GM21786 (cell line): Measurements from ENCODE around the gene GADD45G.

ENCODE experiments used
- ATAC-seq: cut with Tn5 transposase; IDR thresholded peaks from one replicate; pipeline ENCODE4 v1.9.1; 2021; ENCODE audit not compliant: unreplicated experiment

Gene GADD45G, protein sequence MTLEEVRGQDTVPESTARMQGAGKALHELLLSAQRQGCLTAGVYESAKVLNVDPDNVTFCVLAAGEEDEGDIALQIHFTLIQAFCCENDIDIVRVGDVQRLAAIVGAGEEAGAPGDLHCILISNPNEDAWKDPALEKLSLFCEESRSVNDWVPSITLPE

GRCh38 chr9:89604729-89605464 is at the start of gene GADD45G:
GADD45G (plus strand) TSS chr9:89605012; CDS start chr9:89605122, 110 bp downstream.
- peak; percentile 36 for ATAC-seq

DNA sequence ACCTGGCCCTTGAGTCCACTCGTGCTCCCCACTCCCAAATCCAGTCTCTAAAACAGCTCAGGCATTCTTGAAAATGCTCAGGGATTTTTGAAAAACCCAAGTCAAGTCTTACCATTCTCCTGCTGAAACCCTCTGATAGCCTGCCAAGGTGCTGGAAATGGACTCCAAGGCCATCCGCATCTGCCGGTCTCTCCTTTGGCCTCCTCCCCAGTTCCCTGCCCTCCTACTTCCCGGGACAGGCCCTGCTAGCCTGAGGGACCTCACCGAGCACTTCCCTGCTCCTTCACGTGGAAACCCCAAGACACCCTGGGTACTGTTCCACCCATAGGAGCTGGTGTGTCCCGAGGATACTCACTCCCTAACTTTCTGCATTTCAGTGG is 49.8 kb upstream of the GADD45G start:
- no peak for ATAC-seq

DNA sequence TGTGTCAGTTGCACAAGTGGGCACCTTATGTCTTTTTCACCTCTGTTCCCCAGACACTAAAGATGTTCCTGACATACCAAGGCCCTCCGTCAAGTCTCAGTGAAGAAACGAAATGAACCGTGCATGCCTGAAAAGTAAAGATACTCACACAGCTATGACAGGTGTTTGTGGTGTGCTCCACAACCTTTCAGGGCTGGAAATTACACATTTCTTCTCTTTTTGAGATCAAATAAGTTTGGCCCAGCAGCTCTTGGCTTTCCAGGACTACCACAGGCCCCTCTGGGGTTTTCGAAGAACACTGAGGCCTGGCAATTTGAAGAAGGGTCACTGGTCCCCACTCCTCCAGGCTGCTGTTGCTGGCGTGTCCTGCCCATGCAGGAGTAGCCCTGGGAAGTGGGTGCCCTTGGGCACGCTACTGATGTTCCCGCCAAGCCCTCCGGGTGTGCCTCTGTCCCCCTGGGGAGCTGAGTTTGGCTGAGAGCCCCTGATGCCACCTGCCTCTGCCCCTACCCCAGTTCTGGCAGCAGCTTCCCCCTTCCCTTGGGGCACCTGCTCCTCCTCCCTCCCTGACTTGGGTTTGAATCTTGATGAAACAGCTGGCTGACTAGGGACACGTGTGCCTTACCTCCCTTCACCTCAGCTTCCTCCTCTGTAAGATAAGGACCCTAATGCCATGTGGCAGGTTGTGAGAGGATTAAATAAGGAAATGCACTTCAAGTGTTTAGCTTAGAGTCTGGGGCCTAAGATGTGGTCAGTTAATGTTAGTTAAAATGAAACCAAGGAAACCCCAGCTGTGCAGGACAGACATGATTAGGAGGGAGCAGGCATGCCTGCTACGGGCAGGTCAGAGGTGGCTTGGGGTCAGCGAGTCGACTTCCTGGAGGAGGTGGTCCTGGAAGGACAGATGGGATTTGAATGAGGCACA is 49.1 kb upstream of the GADD45G start:
- ATAC-seq, result peak; percentile 73

DNA sequence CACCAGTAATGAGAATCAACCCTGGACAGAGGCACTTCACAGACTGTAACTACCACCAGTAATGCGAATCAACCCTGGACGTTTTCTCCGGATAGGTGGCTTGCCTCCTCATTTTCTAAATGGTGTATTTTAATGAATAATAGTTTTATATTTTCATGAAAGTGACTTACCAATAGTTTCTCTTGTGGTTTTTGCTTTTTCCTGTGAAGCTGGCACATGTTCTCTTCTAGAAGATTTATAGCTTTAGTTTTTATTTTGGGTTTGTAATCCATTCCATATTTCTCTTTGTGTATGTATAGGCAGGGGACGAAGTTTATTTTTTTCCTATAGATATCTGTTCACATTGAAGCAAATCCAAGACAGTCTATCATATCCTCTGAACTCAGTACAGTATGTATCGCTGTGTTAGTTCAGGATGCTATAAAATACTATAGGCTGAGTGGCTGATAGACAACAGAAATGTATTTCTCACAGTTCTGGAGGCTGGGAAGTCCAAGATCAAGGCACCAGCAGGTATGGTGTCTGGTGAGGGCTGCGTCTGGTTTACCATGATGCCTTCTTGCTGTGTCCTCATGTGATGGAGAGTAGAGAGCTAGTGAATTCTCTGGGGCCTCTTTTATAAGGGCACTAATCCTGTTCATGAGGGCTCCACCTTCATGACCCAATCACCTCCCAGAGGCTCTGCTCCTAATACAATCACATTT is 46.5 kb upstream of the GADD45G start:
- no peak for ATAC-seq

DNA sequence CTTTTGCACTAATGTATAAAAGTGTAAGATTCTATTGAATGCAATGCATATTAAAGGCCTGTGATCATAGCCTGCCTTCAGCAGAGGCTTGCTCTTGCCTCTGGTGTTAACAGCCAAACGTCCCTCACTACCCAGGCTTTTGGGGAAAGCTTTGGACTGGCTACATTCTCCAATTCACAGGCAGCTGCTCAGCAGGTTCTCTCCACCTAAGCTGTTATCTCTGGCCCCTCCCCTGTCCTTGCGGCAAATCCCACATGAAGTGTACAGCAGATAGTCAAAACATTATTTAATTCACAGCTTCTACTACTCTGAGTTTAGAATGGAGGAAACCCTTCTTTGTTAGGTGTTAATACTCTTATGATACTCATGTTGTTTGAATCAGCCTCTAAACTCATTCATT is 45.9 kb upstream of the GADD45G start:
- ATAC-seq, result no peak

- peak; percentile 59 for ATAC-seq
Measured at GRCh38 chr9:89562186-89562814, 42.5 kb upstream of the GADD45G start.

GRCh38 chr9:89563571-89564345 is 41.1 kb upstream of the GADD45G start:
- ATAC-seq, result no peak

- peak; percentile 75 for ATAC-seq
Measured at GRCh38 chr9:89564346-89564878, 40.4 kb upstream of the GADD45G start.

- no peak for ATAC-seq
Measured at GRCh38 chr9:89567649-89568048, 37.2 kb upstream of the GADD45G start.

DNA sequence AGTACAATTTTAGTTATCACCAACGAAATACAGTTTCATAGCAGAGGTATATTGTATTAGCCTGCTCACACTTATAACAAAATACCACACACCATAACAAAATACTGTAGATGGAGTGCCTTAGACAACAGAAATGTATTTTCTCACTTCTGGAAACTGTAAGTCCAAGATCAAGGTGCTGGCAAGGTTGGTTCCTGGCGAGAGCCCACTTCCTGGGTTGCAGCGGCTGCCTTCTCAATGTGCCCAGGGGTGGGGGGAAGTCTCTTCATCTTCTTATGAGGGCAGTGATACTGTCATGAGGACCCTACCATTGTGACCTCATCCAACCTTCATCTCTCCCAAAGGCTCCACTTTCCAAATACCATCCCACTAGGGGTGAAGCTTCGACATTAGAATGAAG is 30.5 kb upstream of the GADD45G start:
- ATAC-seq, result no peak

DNA sequence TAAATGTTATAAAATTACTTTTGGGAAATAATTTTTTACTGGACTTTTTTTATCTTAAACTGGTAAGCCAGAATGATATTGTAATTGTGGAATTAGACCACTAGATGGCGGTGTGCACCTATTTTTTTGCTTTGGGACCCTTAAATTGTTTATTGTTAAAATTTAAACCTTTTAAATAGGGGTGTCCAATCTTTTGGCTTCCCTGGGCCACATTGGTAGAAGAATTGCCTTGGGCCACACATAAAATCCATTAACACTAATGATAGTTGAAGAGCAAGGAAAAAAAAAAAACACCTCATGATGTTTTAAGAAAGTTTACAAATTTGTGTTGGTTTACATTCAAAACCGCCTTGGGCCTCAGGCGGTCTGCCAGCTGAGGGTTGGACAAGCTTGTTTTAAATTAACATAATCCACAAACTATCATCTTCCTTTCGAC is 28.4 kb upstream of the GADD45G start:
- ATAC-seq, result no peak

DNA sequence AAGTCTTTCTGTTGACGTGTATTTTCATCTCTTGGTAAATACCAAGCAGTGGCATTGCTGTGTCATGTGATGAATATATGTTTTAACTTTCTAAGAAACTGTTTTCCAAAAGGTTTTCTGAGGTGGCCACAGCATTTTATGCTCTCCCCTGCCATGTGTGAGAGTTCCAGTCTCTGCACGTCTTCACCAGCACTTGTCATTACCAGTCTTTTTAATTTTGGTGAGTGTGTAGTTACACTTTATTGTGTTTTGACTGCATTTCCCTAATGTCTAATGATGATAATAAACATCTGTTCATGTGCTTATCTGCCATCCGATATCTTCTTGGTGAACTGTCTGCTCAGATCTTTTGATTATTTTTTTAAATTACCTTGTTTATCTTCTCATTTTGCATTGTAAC is 27.4 kb upstream of the GADD45G start:
- ATAC-seq, result no peak

GRCh38 chr9:89579741-89580385 is 24.9 kb upstream of the GADD45G start:
- no peak for ATAC-seq

DNA sequence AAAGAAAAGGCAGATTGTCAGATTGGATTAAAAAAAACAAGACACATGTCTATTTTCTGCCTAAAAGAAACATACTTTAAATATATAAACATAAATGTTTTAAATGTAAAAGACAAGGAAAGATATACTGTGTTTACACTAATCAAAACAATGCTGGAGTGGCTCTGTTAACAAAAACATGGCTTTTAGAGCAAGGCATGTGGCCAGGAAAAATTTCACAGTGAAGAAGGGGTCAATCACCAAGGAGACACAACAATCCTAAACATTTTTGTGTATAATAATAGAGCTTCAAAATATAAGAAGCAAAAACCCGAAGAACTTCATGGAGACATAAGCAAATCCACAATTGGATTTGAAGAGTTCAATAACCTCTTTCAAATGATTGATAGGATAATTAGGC is 18.5 kb upstream of the GADD45G start:
- no peak for ATAC-seq

GRCh38 chr9:89588271-89588879 is 16.4 kb upstream of the GADD45G start:
- ATAC-seq, result no peak

DNA sequence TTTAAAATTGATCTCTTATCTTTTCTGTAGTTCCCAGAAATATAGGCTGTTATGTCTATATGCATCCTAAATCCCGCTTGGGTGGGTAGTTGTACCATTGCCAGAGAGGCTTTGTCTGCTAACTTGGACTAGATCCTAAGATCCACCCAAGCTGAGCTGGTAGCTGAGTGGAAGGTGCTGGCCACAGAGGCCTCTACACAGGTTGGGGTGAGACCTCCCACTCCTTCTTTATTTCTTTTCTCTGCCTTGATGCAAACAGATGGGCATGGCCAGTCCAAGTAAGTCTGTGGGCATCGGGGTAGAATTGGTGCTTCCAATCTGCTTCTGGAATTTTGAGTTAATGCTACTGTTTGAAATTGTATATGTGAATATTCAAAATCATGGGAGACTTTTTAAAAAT is 14.4 kb upstream of the GADD45G start:
- ATAC-seq, result no peak

DNA sequence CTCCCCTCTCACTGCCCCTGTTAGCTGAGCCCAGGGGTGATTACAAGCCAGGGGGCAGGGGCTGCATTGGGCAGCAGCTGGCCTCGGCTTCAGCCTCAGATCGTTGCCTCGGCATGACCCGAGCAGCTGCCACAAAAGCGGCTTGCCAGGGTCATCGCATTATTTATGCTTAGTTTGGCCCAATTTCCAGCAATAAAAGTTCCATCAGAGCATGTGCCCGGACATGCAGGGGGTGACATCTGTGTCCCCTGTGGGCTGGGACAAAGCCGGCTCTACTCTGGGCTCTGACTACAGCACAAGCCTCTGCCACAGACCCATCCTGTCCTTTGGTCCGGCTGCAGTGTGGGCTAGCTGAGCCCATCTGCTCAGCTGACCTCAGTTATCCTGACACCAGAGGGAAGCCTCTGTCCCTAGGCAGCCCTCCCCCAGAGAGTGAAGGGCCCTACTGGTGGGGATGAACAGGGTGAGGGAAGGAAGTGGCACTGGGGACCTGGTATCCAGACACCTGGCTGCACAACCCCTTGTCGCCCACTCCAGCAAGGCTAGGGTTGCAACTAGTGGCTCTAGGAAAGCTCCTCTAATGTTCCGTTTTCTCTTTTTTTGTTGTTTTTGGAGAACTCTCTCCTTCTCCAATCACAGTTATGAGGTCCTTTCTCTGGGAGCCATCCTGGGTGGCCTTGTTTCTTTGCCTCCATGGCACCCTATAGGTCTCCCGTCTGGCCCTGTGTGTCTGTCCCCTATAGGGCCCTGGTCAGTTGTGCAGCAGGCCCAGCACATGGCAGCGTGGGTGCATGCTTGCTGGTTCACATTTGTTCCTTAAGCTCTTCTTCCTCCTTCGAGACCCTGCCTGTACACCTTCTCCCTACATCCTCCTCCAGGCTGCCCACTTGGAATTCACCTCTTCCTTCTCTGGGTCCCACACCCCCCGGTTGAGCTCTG is 13.3 kb upstream of the GADD45G start:
- ATAC-seq, result no peak
